Measurements from ENCODE around the gene SLC6A3. TPM values are rescaled to one million over a fixed set of nuclear protein-coding genes. Genes with fewer than 3 reads are reported as not detected.
A peak's percentile ranks its signal among the peaks of the same experiment; 100 is the strongest.

SLC6A3 gene
- total RNA-seq, 4 donors from 2014 or later, result 0.16 TPM; not detected in 3

DNA sequence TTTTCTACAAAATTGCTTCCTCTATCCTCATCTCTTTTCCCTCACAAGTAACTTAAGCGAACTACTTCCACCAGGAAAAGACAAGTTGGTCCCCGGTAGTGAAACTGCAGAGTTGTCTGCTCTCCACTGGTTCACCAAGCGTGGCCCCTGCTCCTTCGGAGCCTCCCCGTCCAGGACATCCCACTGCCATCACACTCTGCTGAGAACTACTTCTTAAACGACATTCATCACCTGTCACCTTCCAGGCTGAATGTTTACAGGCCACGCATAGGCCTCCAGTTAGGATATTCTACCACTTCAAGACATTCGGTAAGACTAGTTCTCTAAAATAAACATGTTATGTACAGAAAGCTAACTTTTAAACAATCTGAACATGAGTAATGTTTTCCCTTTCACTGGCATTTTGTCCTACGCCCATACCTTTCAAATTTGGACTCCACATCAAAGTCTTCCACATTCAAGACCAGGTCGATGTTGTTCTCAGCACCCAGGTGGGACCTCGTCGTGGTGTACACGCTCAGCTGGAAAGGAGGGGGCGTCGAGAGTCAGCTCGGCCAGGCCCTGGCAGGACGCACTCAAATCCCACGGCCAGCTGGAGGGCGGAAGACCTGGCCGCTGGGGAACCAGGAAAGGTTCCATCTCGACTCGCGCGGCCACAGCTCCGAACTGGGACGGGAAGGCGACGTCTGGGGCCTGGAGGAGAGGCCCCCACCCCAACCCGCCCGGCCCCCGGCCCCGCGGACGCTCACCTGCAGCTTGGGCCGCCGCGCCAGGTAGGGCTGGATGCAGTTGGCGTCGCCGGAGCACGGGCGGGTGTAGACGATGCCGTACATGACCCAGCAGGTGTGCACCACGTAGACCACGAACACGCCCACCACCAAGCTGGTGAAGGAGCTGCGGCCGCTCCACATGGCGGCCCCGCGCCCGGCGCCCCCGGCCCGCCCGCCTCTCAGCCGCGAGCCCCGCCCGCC, 101.0 kb downstream of the SLC6A3 start:
- 22% methylated on average over 16 of the region's 61 CpGs for WGBS
- peaks cover 34% of the 10 kb centered on the region for H3K36me3 ChIP-seq
- peak overlapping the region; percentile 89 for H3K27ac ChIP-seq

DNA sequence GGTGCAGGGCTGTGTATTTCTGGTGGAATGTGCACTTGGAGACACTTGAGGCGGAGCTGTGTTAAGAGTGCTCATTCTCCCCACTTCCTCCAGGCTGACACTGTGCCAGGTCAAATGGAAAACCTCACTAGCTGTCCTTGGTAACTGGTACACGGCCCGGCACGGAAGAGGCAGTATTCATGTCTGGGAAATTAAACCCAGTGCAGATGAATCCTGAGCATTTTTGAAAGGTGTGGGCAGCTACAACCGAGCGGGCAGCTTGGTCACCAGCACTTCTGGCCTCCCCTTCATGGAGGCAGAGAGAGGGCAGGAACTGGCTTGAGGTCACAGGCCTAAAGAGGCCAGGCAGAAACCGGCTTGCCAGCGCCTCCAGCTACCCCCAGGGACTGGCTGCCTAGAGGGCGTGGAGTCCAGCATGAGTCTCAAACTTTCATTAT, 101.9 kb downstream of the SLC6A3 start:
- 69% methylated on average over 9 of the region's 9 CpGs for WGBS
- TF ChIP-seq POLR2A (IDR thresholded peaks at IDR 0.05), result no peak
- TF ChIP-seq, protein P1, sequence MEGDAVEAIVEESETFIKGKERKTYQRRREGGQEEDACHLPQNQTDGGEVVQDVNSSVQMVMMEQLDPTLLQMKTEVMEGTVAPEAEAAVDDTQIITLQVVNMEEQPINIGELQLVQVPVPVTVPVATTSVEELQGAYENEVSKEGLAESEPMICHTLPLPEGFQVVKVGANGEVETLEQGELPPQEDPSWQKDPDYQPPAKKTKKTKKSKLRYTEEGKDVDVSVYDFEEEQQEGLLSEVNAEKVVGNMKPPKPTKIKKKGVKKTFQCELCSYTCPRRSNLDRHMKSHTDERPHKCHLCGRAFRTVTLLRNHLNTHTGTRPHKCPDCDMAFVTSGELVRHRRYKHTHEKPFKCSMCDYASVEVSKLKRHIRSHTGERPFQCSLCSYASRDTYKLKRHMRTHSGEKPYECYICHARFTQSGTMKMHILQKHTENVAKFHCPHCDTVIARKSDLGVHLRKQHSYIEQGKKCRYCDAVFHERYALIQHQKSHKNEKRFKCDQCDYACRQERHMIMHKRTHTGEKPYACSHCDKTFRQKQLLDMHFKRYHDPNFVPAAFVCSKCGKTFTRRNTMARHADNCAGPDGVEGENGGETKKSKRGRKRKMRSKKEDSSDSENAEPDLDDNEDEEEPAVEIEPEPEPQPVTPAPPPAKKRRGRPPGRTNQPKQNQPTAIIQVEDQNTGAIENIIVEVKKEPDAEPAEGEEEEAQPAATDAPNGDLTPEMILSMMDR (IDR thresholded peaks at IDR 0.05), result no peak
- TF ChIP-seq POLR2AphosphoS5 (IDR thresholded peaks at IDR 0.05), result no peak
- TF ChIP-seq EP300 (IDR thresholded peaks at IDR 0.05), result no peak
- H3K9me3 ChIP-seq, result no peaks in the 10 kb centered on the region
- peak overlapping the region; percentile 95 for H3K4me3 ChIP-seq
- H3K4me1 ChIP-seq, result peaks cover 23% of the 10 kb centered on the region
- H3K27ac ChIP-seq, result no peak overlapping the region
- peaks cover 42% of the 10 kb centered on the region for H3K36me3 ChIP-seq
- peak in 1 of 2 donors; percentile 50 for DNase-seq (ENCODE audit: low spot score in 2 of 2)
- no peaks in the 10 kb centered on the region for H3K27me3 ChIP-seq

More for the DNA sequence above, 101.0 kb downstream of the SLC6A3 start:
- Histone ChIP-seq H3K9me3 (no peaks in the 10 kb centered on the region), H3K4me1 (peaks cover 23% of the 10 kb centered on the region), H3K27me3 (no peaks in the 10 kb centered on the region), H3K4me3 (peak overlapping the region; percentile 95)
- DNase-seq (ENCODE audit: low spot score in 2 of 2), result peak in 1 of 2 donors; percentile 67
- TF ChIP-seq, protein P1 (IDR thresholded peaks at IDR 0.05), result no peak
- TF ChIP-seq POLR2A (IDR thresholded peaks at IDR 0.05) (no peak), EP300 (IDR thresholded peaks at IDR 0.05) (no peak), POLR2AphosphoS5 (IDR thresholded peaks at IDR 0.05) (no peak)

Other genes starting within 250 kb of the SLC6A3 start
- gene SLC6A19, start 243.8 kb downstream of the SLC6A3 start, total RNA-seq, result under 1 TPM in 1 of 4 donors, not detected in 3; 0.23 TPM
- gene SLC6A18, start 220.1 kb downstream of the SLC6A3 start, total RNA-seq, result not detected
- gene TERT, start 150.4 kb downstream of the SLC6A3 start, total RNA-seq, result not detected
- gene CLPTM1L, start 100.3 kb downstream of the SLC6A3 start, total RNA-seq, result 100 to 1,000 TPM in 1 of 4 donors, 10 to 100 TPM in 3; 62.6 to 132 (median 93.5) TPM
- gene LPCAT1, start 78.5 kb upstream of the SLC6A3 start, total RNA-seq, result 10 to 100 TPM; 11.3 to 21.0 (median 13.8) TPM

Data from suprapubic skin (tissue), 4 donors.